Keratinocyte (primary cell): ENCODE measurements around the gene ANKRD17. TPM values are rescaled to one million over a fixed set of nuclear protein-coding genes. Genes with fewer than 3 reads are reported as not detected.

Experiments
- DNase-seq: peaks from one replicate; pipeline ENCODE4 v3.0.0-alpha.2; 2011; ENCODE audit warnings: low read depth, missing footprints, low spot score
- FAIRE-seq: peaks from 2 replicates; lab custom pipeline; 2011; peaks lifted over from hg19 to GRCh38; lab: Jason Lieb, UNC
- H2AFZ ChIP-seq: 2 replicates; pipeline ENCODE4 v1.6.0; 2012; ENCODE audit warnings: low read length, control low read depth, inconsistent platforms; ENCODE audit not compliant: control insufficient read depth
- H3K27ac ChIP-seq: 2 replicates; pipeline ENCODE4 v1.5.1; 2011; ENCODE audit warnings: low read length; ENCODE audit not compliant: control insufficient read depth, insufficient read depth
- H3K27me3 ChIP-seq: 3 replicates; pipeline ENCODE4 v1.6.0; 2011; ENCODE audit warnings: low read length; ENCODE audit not compliant: control insufficient read depth, insufficient read depth; ENCODE audit errors: extremely low read depth
- H3K36me3 ChIP-seq, 2 experiments: 2 replicates in 1 of 2; 3 replicates in 1 of 2; pipeline ENCODE4 v1.5.1; 2011; ENCODE audit warnings: low read length in 2 of 2, mild to moderate bottlenecking in 1 of 2; ENCODE audit not compliant: control insufficient read depth in 2 of 2, insufficient read depth in 2 of 2; ENCODE audit errors: extremely low read depth in 1 of 2
- H3K4me1 ChIP-seq: 3 replicates; pipeline ENCODE4 v1.5.1; 2011; ENCODE audit warnings: low read length; ENCODE audit not compliant: control insufficient read depth, insufficient read depth; ENCODE audit errors: extremely low read depth
- H3K4me2 ChIP-seq: 3 replicates; pipeline ENCODE4 v1.6.0; 2011; ENCODE audit warnings: low read depth, low read length; ENCODE audit not compliant: control insufficient read depth, insufficient read depth; ENCODE audit errors: extremely low read depth
- H3K4me3 ChIP-seq, 3 experiments: fragments of 200-600 bp in 1 of 3; sonication (generic) in 1 of 3; 2 replicates in 2 of 3; 3 replicates in 1 of 3; pipeline ENCODE4 v1.5.1; 2011 to 2016; ENCODE audit warnings: low read length in 3 of 3, mild to moderate bottlenecking in 3 of 3, control low read depth in 2 of 3, inconsistent platforms in 1 of 3, low read depth in 1 of 3, mixed read lengths in 1 of 3, mixed run types in 1 of 3, moderate library complexity in 1 of 3; ENCODE audit not compliant: control insufficient read depth in 2 of 3, insufficient read depth in 2 of 3; ENCODE audit errors: extremely low read depth in 1 of 3
- H3K79me2 ChIP-seq: 2 replicates; pipeline ENCODE4 v1.6.0; 2012; ENCODE audit warnings: low read length; ENCODE audit not compliant: control insufficient read depth, insufficient read depth
- H3K9ac ChIP-seq: 3 replicates; pipeline ENCODE4 v1.6.0; 2011; ENCODE audit warnings: low read length; ENCODE audit not compliant: control insufficient read depth, insufficient read depth; ENCODE audit errors: extremely low read depth
- H3K9me1 ChIP-seq: 3 replicates; pipeline ENCODE4 v1.6.0; 2011; ENCODE audit warnings: low read length; ENCODE audit not compliant: control insufficient read depth, insufficient read depth; ENCODE audit errors: extremely low read depth
- H3K9me3 ChIP-seq: 2 replicates; pipeline ENCODE4 v1.5.1; 2012; ENCODE audit warnings: low read depth, low read length; ENCODE audit not compliant: control insufficient read depth
- H4K20me1 ChIP-seq: 3 replicates; pipeline ENCODE4 v1.6.0; 2011; ENCODE audit warnings: low read length; ENCODE audit not compliant: control insufficient read depth, insufficient read depth; ENCODE audit errors: extremely low read depth
- CTCF ChIP-seq, 3 experiments: IDR thresholded peaks in 1 of 3; conservative IDR thresholded peaks in 1 of 3; optimal IDR thresholded peaks in 1 of 3; 2 replicates in 2 of 3; 3 replicates in 1 of 3; pipeline versions ENCODE3 to v1.5.1; 2011; ENCODE audit warnings: low read length in 3 of 3, mild to moderate bottlenecking in 3 of 3, moderate library complexity in 2 of 3, control low read depth in 1 of 3, inconsistent platforms in 1 of 3; ENCODE audit not compliant: insufficient read depth in 2 of 3; ENCODE audit errors: extremely low read depth in 1 of 3
- EZH2 ChIP-seq: IDR thresholded peaks from one replicate; pipeline ENCODE4 v1.6.1; 2012; ENCODE audit warnings: inconsistent platforms, mild to moderate bottlenecking, low read length, moderate library complexity
- dilution Hi-C: fragments of 300-500 bp; cut with MboI; formaldehyde crosslinking; loops from one replicate; pipeline ENCODE4 v1.7.0; 2020; ENCODE audit warnings: low sequenced_read_pairs; ENCODE audit not compliant: extremely low pct_ligation_motif_present
- polyA plus RNA-seq, 5 experiments: library from polyadenylated mRNA; depleted of rRNA in 3 of 5; stranded (reverse) in 3 of 5; stranded (forward) in 1 of 5; unstranded in 1 of 5; fragments of >200 nt; gene quantifications; 1 replicate in 1 of 5; 2 replicates in 3 of 5; 3 replicates in 1 of 5; pipeline versions ENCODE4 v1.2.1 to v1.2.3, GENCODE V29; 2011 to 2012; ENCODE audit warnings: missing spikeins in 2 of 5, low read depth in 1 of 5, low replicate concordance in 1 of 5

The ANKRD17 gene
- polyA plus RNA-seq, 1 donor (not counting 4 experiments of a cell fraction or from before 2014, with no cell fraction given), result 51.5 TPM

GRCh38 chr4:73234712-73235111 is 23.9 kb downstream of the ANKRD17 start:
- DNase-seq (no peak), FAIRE-seq (no peak)
- Histone ChIP-seq H3K4me2 (no peak overlapping the region), H2AFZ (no peak overlapping the region), H3K27ac (no peak overlapping the region), H3K36me3 (peaks cover 9 to 10% of the 10 kb centered on the region in 2 experiments), H3K79me2 (peaks cover 82% of the 10 kb centered on the region), H3K9me1 (no peaks in the 10 kb centered on the region), H3K27me3 (no peaks in the 10 kb centered on the region), H4K20me1 (no peaks in the 10 kb centered on the region), H3K4me1 (no peaks in the 10 kb centered on the region), H3K9ac (no peak overlapping the region), H3K9me3 (no peaks in the 10 kb centered on the region), H3K4me3 (no peak overlapping the region)
- dilution Hi-C loops, result no loop called here
- no peak for TF ChIP-seq EZH2
- no peak for TF ChIP-seq CTCF (optimal IDR thresholded peaks at IDR 0.05 in 1 of 3, IDR thresholded peaks at IDR 0.05 in 1 of 3, conservative IDR thresholded peaks at IDR 0.05 in 1 of 3; ENCODE audit: extremely low read depth in 1 of 3, insufficient read depth in 2 of 3, low read length in 3 of 3)

- Histone ChIP-seq H3K36me3 (peaks cover 9 to 10% of the 10 kb centered on the region in 2 experiments), H4K20me1 (no peaks in the 10 kb centered on the region), H3K9me3 (no peaks in the 10 kb centered on the region), H3K4me3 (no peak overlapping the region), H2AFZ (no peak overlapping the region), H3K79me2 (peaks cover 72% of the 10 kb centered on the region), H3K9ac (no peak overlapping the region), H3K4me1 (no peaks in the 10 kb centered on the region), H3K9me1 (no peaks in the 10 kb centered on the region), H3K27me3 (no peaks in the 10 kb centered on the region), H3K4me2 (no peak overlapping the region), H3K27ac (no peak overlapping the region)
- TF ChIP-seq EZH2 (no peak), CTCF (optimal IDR thresholded peaks at IDR 0.05 in 1 of 3, IDR thresholded peaks at IDR 0.05 in 1 of 3, conservative IDR thresholded peaks at IDR 0.05 in 1 of 3; ENCODE audit: extremely low read depth in 1 of 3, insufficient read depth in 2 of 3, low read length in 3 of 3) (no peak)
- dilution Hi-C loops, result no loop called here
- DNase-seq, result no peak
- FAIRE-seq, result no peak
Observed at GRCh38 chr4:73231518-73232487, 26.8 kb downstream of the ANKRD17 start.
